ENCODE measurements around the gene MUC4. TPM values are rescaled to one million over a fixed set of nuclear protein-coding genes. Genes with fewer than 3 reads are reported as not detected.
A peak's percentile ranks its signal among the peaks of the same experiment; 100 is the strongest.

The MUC4 gene
- polyA plus RNA-seq, 1 of the 3 experiments (the other 2 are of a cell fraction): 0.07 TPM

- peaks cover 0 to 10% of the 10 kb centered on the region in 2 experiments; a peak in 1 of 4 replicates for H3K4me1 ChIP-seq (ENCODE audit: control insufficient read depth in 1 of 2, insufficient read depth in 2 of 2, low read depth in 1 of 2, low read length in 1 of 2)
- WGBS (ENCODE audit: low lambda C conversion rate): 99% methylated on average over 2 of the region's 2 CpGs
- peaks cover 0 to 12% of the 10 kb centered on the region in 2 experiments for H3K36me3 ChIP-seq (replicated peaks in 1 of 2; ENCODE audit: control insufficient read depth in 1 of 2, insufficient read depth in 2 of 2, low read length in 1 of 2)
- no peaks in the 10 kb centered on the region for H3K9me3 ChIP-seq
- H3K27me3 ChIP-seq (ENCODE audit: insufficient read depth): no peaks in the 10 kb centered on the region
- H3K4me2 ChIP-seq: no peak overlapping the region
- no peaks in the 10 kb centered on the region for H3K79me2 ChIP-seq (ENCODE audit: insufficient read depth)
- no peaks in the 10 kb centered on the region for H3K9me2 ChIP-seq
- H3K27ac ChIP-seq (ENCODE audit: low read depth in 2 of 2, low read length in 1 of 2): no peak overlapping the region
- no peaks in the 10 kb centered on the region for H4K20me1 ChIP-seq (ENCODE audit: insufficient read depth)
- H3K9ac ChIP-seq: no peak overlapping the region
- POLR2A ChIA-PET: no interaction called here
- no peak for DNase-seq
- H3K4me3 ChIP-seq (ENCODE audit: low read depth in 2 of 2, low read length in 1 of 2): no peak overlapping the region
- peaks cover 3% of the 10 kb centered on the region for H3F3A ChIP-seq (replicated peaks; ENCODE audit: insufficient read depth)
- TF ChIP-seq JUND (IDR thresholded peaks at IDR 0.05) (no peak), USF1 (IDR thresholded peaks at IDR 0.05; ENCODE audit: borderline replicate concordance, low read depth) (no peak), EZH2phosphoT487 (IDR thresholded peaks at IDR 0.05; ENCODE audit: borderline replicate concordance, low read depth) (no peak)
- no peak overlapping the region for H2AFZ ChIP-seq (ENCODE audit: low read depth)
- CTCF ChIA-PET: no interaction called here
Observed at GRCh38 chr3:195699388-195699771, 112.3 kb downstream of the MUC4 start.

GRCh38 chr3:195698647-195699387 lies 112.9 kb downstream of the MUC4 start:
- H3K9me2 ChIP-seq: no peaks in the 10 kb centered on the region
- 94% methylated on average over 5 of the region's 5 CpGs for whole genome bisulfite sequencing (ENCODE audit: low lambda C conversion rate)
- H3K36me3 ChIP-seq (replicated peaks in 1 of 2; ENCODE audit: control insufficient read depth in 1 of 2, insufficient read depth in 2 of 2, low read length in 1 of 2): peaks cover 5 to 13% of the 10 kb centered on the region in 2 experiments
- H3K4me3 ChIP-seq (ENCODE audit: low read depth in 2 of 2, low read length in 1 of 2): no peak overlapping the region
- ChIA-PET POLR2A (no interaction called here), CTCF (no interaction called here)
- no peak overlapping the region for H3K4me2 ChIP-seq
- H3K9ac ChIP-seq: no peak overlapping the region
- TF ChIP-seq MEF2A (IDR thresholded peaks at IDR 0.05; ENCODE audit: borderline replicate concordance, low read depth) (no peak), USF1 (IDR thresholded peaks at IDR 0.05; ENCODE audit: borderline replicate concordance, low read depth) (no peak), MXI1 (IDR thresholded peaks at IDR 0.05; ENCODE audit: low read depth, low read length) (no peak), GABPA (IDR thresholded peaks at IDR 0.05; ENCODE audit: low read depth) (no peak), MAX (IDR thresholded peaks at IDR 0.05; ENCODE audit: low read depth) (no peak), FOXM1 (IDR thresholded peaks at IDR 0.05; ENCODE audit: low read depth) (no peak)
- peaks cover 0 to 10% of the 10 kb centered on the region in 2 experiments; a peak in 1 of 4 replicates for H3K4me1 ChIP-seq (ENCODE audit: control insufficient read depth in 1 of 2, insufficient read depth in 2 of 2, low read depth in 1 of 2, low read length in 1 of 2)
- H3K79me2 ChIP-seq (ENCODE audit: insufficient read depth): no peaks in the 10 kb centered on the region
- no peaks in the 10 kb centered on the region for H4K20me1 ChIP-seq (ENCODE audit: insufficient read depth)
- H3K9me3 ChIP-seq: no peaks in the 10 kb centered on the region
- H3F3A ChIP-seq (replicated peaks; ENCODE audit: insufficient read depth): peaks cover 3% of the 10 kb centered on the region
- no peaks in the 10 kb centered on the region for H3K27me3 ChIP-seq (ENCODE audit: insufficient read depth)
- H3K27ac ChIP-seq (ENCODE audit: low read depth in 2 of 2, low read length in 1 of 2): no peak overlapping the region; a peak in 1 of 4 replicates
- no peak for DNase-seq
- H2AFZ ChIP-seq (ENCODE audit: low read depth): no peak overlapping the region

- no peak for TF ChIP-seq SIN3A (IDR thresholded peaks at IDR 0.05; ENCODE audit: borderline replicate concordance, low read depth, low read length)
- TF ChIP-seq MXI1 (IDR thresholded peaks at IDR 0.05; ENCODE audit: low read depth, low read length): no peak
- TF ChIP-seq RXRA (IDR thresholded peaks at IDR 0.05; ENCODE audit: borderline replicate concordance, low read depth): no peak
- TF ChIP-seq MEF2A (IDR thresholded peaks at IDR 0.05; ENCODE audit: borderline replicate concordance, low read depth): no peak
- no peak for TF ChIP-seq CHD2 (IDR thresholded peaks at IDR 0.05; ENCODE audit: low read length, partially characterized antibody)
- no peak for TF ChIP-seq RAD21 (IDR thresholded peaks at IDR 0.05; ENCODE audit: low read length)
- no peak for TF ChIP-seq IRF3 (IDR thresholded peaks at IDR 0.05; ENCODE audit: low read depth, low read length)
- TF ChIP-seq POLR2AphosphoS5 (IDR thresholded peaks at IDR 0.05; ENCODE audit: low read depth, low read length): no peak
- no peak for TF ChIP-seq JUND (IDR thresholded peaks at IDR 0.05)
- no peak for TF ChIP-seq SMC3 (IDR thresholded peaks at IDR 0.05; ENCODE audit: low read depth, low read length)
- TF ChIP-seq EZH2phosphoT487 (IDR thresholded peaks at IDR 0.05; ENCODE audit: borderline replicate concordance, low read depth): no peak
- TF ChIP-seq FOXM1 (IDR thresholded peaks at IDR 0.05; ENCODE audit: low read depth): no peak
- no peak for TF ChIP-seq TAF1 (IDR thresholded peaks at IDR 0.05; ENCODE audit: borderline replicate concordance, low read depth, low read length)
- TF ChIP-seq RFX5 (IDR thresholded peaks at IDR 0.05; ENCODE audit: low read length): no peak
- no peak for TF ChIP-seq FOSL2 (IDR thresholded peaks at IDR 0.05; ENCODE audit: borderline replicate concordance, low read depth)
- TF ChIP-seq FOXJ3 (CRISPR knock-in tag; IDR thresholded peaks at IDR 0.05): no peak
- Histone ChIP-seq H3K36me3 (replicated peaks in 1 of 2; ENCODE audit: control insufficient read depth in 1 of 2, insufficient read depth in 2 of 2, low read length in 1 of 2) (peaks cover 6 to 17% of the 10 kb centered on the region in 2 experiments), H3K9ac (no peak overlapping the region), H3F3A (replicated peaks; ENCODE audit: insufficient read depth) (peaks cover 3% of the 10 kb centered on the region), H3K4me1 (ENCODE audit: control insufficient read depth in 1 of 2, insufficient read depth in 2 of 2, low read depth in 1 of 2, low read length in 1 of 2) (peaks cover 0 to 10% of the 10 kb centered on the region in 2 experiments; a peak in 1 of 4 replicates), H3K9me2 (no peaks in the 10 kb centered on the region), H3K27ac (ENCODE audit: low read depth in 2 of 2, low read length in 1 of 2) (peak overlapping the region in 1 of 2 experiments; percentile 24; a peak in 1 of 4 replicates), H4K20me1 (ENCODE audit: insufficient read depth) (no peaks in the 10 kb centered on the region), H2AFZ (ENCODE audit: low read depth) (no peak overlapping the region), H3K4me3 (ENCODE audit: low read depth in 2 of 2, low read length in 1 of 2) (no peak overlapping the region), H3K79me2 (ENCODE audit: insufficient read depth) (no peaks in the 10 kb centered on the region), H3K4me2 (no peak overlapping the region), H3K9me3 (no peaks in the 10 kb centered on the region), H3K27me3 (ENCODE audit: insufficient read depth) (no peaks in the 10 kb centered on the region)
- ChIA-PET POLR2A (no interaction called here), CTCF (no interaction called here)
- WGBS (ENCODE audit: low lambda C conversion rate): 89% methylated on average over 4 of the region's 4 CpGs
- DNase-seq: no peak
Observed at GRCh38 chr3:195698325-195698646, 113.4 kb downstream of the MUC4 start.
